CD4-positive, alpha-beta T cell treated with Interleukin-21 for 1 hour (primary cell): Measurements from ENCODE around the gene WWTR1.

Source experiments
- DNase-seq: peaks from one replicate; pipeline ENCODE4 v3.0.0-alpha.2; 2020

The WWTR1 gene

DNA sequence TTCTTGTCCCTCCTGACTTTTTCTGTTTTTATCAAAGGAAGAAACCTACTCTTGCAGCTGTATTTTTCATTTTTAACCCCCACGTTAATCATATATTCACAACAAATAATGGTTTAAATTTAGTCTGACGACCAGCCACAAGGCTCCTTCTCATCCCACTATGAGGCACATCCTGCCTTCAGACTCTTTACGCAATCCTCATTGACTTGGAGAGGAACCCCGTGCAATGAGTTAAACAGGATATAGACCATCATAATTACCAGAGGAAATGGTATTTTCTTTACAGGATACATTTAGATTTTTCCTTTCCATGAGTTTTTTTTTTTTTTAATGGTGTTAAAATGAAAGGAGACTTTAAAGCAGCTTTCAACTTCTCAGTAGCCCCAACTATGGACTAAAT lies 68.5 kb downstream of the WWTR1 start:
- no peak for DNase-seq

DNA sequence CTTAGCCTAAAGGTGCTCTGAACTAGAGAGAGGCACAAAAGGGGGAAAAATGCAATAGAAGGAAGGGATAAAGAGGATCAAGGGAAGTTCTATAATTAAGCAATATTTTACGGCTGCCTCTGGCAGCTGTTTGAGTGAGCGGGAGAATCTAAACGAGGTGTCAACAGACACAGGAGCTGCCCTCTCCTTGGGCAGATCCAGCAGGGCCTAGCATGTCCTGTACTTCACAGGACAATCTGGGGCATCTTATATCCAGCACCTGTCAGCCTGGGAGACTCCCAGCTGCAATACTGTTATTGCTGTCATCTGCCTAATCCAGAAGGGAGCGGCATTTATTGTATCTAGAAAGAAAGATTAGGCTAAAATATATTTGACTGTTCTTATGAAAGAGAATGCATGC lies 68.9 kb downstream of the WWTR1 start:
- no peak for DNase-seq

- DNase-seq: no peak
These were observed 70.4 kb downstream of the WWTR1 start for GRCh38 chr3:149587383-149587782.

DNA sequence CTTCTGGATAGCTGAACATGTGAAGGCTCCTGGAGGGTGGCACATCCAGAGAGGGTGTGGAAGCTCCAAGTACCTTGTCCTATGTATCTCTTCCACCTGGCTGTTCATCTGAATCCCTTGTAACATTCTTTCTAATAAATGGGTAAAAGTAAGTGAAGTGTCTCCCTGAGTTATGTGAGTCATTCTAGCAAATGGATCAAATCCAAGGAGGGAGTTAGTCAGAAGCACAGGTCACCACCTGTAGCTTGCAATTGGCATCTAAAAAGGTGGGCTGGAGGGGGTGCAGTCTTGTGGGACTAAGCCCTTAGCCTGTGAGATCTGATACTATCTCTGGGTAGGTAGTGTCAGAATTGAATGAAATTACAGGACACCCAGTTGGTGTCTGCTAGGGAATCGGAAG lies 71.0 kb downstream of the WWTR1 start:
- DNase-seq: no peak

- DNase-seq: no peak
These were observed 72.5 kb downstream of the WWTR1 start for GRCh38 chr3:149585401-149585726.

DNA sequence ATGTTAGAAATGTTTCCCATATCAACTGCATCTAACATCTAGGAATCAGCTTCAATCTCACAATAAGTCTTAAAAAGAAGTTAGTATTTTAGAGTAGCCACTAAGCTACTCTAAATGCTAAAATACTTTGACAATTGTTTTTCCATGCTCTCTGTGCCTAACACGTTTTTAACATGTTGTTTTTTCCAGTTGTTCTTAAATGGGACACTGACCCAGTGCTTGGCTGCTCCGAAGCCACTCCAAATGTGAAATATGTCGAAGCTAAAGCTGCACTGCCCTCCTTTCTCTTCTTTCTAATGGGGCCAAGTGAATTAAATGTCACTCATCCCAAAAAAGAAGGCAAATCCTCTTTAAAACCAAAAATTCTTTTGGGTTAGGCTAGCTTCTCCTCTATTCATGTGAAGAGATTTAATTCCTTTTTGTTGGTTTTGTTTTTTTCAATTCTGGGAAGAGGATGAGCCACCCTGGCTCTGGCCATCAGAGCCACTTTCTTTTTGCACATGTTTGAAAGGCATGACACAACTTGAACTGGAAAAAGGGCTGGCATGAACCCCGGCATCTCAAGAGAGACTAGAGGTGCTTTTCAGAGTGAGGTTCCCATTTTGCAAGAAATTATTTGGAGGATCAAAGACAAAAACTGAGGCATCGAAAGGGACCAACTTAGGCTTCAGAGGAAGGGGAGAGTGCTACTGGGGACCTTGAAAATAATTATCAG lies 73.7 kb downstream of the WWTR1 start:
- no peak for DNase-seq

GRCh38 chr3:149582395-149582794 lies 75.4 kb downstream of the WWTR1 start:
- no peak for DNase-seq

GRCh38 chr3:149581681-149582370 lies 76.0 kb downstream of the WWTR1 start:
- DNase-seq: no peak

DNA sequence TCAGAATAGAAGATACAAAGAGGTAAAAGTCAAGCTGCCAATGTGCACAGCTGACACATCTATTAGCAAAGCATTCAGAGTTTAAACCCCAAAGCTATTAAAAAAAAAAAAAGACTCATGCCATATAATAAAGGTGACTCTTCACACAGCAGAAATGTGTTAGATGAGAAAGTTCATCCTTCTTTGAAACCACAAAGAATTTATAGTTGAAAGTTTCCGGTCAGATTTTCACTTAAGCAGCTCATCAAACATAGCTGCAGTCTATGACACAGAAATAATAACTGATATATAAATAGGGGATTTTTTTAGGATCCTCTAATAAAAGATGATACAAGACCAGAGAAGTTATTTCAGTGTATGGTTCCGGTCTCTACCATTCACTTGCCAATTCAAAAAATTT lies 76.6 kb downstream of the WWTR1 start:
- no peak for DNase-seq

GRCh38 chr3:149579838-149580542 lies 77.8 kb downstream of the WWTR1 start:
- DNase-seq: no peak

- no peak for DNase-seq
These were observed 78.7 kb downstream of the WWTR1 start for GRCh38 chr3:149579161-149579560.

DNA sequence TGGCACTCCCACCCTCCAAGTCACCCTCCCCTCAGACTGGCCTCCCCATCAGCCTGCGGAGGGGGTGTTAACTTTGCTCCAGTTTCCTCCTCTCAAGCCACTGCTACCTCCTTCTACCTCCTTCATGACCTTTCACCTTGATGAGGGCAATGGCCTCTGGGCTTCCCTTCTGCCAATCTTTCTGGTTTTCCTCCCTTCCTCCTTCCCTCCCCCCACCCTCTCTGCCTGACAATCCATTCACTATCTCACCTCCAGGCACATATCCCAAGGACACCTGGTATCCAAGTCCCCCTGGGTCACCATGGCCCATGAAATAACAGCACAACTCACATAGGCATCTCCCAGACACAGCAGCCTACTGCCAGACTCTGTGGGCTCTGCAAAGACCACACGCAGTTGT lies 80.0 kb downstream of the WWTR1 start:
- no peak for DNase-seq

DNA sequence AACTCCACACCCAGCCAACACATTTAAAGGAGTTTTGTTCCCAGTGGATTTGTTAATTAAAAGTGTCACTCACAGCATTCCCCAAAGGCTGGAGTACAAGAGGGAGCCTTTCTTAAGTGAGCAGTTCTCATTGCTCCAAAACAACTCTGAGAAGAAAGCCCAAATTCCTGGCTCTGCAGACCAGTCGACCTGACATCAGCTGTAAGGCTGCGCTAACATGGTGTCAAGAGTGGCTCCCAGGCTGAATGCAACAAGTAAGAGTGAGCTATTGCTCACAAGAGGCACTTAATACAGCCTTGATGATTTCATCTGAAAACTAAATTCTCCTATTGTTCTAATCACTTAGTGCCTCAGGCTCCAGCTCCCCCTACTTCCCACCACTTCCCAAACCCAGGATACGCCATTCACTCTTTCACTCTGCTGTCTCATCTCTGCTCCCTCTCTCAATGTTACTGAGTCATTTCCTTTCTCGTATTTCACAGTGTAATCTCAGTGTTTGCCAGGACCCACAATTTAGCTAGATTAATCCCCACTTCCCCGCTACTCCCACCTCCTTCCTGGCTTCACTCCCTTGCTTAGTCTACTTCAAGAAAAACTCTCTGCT lies 81.8 kb downstream of the WWTR1 start:
- DNase-seq: no peak

DNA sequence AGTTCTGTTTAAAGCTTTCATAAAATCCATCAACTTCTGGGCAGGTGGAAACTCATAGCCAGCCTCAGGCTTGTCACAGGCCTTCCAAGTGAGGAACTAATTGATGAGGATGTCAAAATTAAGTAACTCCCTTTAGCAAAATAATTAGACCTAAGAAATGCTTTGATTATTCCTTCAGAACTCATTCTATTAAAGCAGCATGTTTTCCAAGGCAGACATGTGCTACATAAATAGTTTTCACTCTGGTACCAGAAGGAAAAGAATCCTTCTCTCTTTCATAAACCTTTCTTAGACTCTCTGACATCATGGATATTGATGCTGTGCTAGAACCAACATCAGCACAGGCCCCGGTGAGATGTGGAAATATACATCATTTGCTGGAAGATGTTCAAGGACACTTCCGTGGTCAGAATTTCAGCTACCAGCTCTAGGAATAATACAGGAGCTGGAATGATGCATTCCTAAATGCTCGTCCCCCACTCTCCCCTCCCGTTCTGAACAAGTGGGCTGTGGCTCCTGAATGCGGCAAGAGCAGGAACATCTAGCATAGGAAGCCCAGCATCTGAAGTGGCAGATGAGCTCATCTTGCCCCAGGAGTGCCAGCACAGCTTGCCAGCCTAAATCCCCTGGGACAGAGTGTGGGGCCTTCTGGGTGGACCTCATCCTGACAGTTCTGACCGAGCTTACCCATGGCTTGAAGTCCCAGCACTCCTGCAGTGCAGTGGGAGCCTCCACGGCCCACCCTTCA lies 82.4 kb downstream of the WWTR1 start:
- no peak for DNase-seq

GRCh38 chr3:149572796-149573414 lies 84.9 kb downstream of the WWTR1 start:
- no peak for DNase-seq

DNA sequence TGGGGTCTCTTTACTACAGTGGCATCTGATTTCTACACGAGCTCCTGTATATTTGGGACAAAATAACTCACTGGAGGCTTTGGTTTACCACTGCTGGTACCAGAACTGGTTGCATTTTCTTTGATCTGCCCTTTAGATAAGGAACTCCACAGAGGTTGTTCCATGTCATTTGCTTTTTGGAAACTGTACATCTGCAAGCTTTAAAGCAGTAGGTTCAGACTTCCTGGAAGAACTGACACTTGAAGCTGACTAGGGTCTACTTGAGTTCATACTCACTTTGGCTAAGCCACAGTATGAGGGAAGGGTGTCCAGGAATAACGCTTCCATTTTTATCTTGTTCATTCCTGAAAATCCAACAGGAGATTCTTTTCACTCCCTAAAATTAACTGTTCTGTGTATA lies 86.4 kb downstream of the WWTR1 start:
- DNase-seq: no peak

- DNase-seq: no peak
These were observed 87.8 kb downstream of the WWTR1 start for GRCh38 chr3:149570016-149570415.

DNA sequence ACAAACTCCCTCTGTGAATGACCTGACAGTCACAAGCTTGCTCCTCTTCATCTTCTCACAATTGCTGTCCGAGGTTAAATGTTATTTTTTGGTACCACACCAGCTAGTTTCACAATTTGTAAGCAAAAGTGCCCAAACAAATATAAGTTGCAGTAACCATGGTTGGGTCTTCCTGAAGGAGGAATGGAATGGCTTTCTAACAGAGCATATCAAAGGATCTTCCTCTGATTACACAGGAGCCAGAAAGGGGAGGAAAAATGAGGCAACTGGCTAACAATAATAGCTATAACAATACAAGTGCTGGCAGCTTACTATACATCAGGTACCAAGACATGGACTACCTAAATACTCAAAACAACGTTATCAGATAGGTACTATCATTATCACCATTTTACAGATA lies 90.4 kb downstream of the WWTR1 start:
- no peak for DNase-seq

DNA sequence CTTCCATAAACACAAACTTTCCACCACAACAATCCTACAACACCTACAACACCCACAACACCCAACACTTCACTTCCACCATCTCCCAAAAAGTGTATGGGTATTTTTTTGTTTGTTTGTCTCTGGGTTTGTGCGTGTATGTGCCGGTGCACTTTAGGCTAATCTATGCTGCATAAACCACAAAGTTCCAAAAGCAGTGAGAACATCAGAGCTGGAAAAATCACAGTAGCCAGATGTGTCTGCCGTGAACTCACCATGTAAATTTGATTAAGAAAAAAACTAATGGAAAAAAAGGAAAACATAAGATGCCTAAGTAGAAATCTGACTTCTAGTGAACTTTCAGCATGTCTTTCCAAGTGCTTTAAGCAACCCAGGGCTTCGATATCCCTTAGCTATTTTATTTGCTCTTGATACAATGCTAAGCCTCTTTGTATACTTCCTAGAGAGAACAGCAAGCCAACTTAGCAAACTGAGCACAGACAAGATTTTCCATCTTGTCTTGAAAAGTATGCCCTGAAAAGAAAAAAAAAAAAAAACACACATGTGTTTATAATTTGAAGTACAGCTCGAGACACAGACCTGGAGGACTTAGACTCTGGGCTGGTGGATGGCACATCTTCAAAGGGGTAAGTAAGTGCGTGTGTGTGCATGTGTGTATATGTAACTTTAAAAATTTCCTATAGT lies 91.4 kb downstream of the WWTR1 start:
- no peak for DNase-seq

GRCh38 chr3:149564079-149564478 lies 93.7 kb downstream of the WWTR1 start:
- no peak for DNase-seq

DNA sequence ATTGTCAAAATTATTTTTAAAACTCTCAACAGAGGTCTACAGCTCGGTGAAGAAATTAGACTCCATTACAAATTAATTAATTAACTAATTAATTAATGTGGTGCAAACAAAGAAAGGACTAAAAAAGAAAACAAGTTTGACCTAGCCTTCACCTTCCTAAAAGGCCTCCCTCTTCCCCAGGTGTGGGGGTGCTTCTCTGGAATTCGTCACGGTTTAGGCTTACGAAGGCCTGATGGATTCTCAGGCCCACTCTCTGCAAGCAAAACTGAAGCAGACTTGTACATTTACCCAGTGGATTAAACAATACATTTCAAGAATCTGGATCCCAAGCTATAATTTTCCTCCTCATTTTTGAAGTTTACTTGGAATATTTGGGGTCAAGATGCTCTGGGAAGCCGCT lies 94.7 kb downstream of the WWTR1 start:
- DNase-seq: no peak

DNA sequence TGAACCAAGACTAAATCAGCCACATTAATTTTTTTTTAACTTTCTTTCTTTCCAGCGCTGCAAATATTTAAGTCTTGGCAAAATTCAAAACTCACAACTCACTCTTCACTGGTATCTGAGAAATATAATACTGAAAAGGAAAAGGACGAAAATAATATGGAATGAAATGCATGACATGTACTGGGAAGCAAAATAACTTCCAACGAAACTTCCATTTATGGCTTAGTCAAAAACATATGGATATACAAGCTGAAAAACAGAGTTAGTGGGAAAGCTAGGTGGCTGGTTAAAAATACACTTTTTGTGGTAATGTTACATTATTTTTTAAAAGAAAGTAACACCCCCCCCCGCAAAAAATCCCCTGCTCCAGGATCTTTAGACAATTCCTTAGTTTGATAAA lies 97.2 kb downstream of the WWTR1 start:
- no peak for DNase-seq
